Activated naive CD4-positive, alpha-beta T cell treated with anti-CD3 and anti-CD28 coated beads for 36 hours (primary cell): Measurements from ENCODE around the gene FIBP. TPM values are rescaled to one million over a fixed set of nuclear protein-coding genes. Genes with fewer than 3 reads are reported as not detected.
A peak's percentile ranks its signal among the peaks of the same experiment; 100 is the strongest.

Experiments
- CTCF ChIA-PET: fragments of 350-600 bp; sonication (Branson Sonifier 250); formaldehyde crosslinking; loops from one replicate; lab custom pipeline; 2021; ENCODE audit warnings: antibody characterized with exemption; lab: Charles Lee
- DNase-seq: peaks from one replicate; pipeline ENCODE4 v3.0.0-alpha.2; 2020
- H3K27ac Mint-ChIP-seq: one replicate; pipeline ENCODE4 v1.8.0; 2021; ENCODE audit warnings: mild to moderate bottlenecking, mixed read lengths
- H3K27me3 Mint-ChIP-seq: one replicate; pipeline ENCODE4 v1.8.0; 2021; ENCODE audit warnings: low read depth, mixed read lengths
- H3K36me3 Mint-ChIP-seq: one replicate; pipeline ENCODE4 v1.8.0; 2021; ENCODE audit warnings: low read depth, mixed read lengths
- H3K4me1 Mint-ChIP-seq: one replicate; pipeline ENCODE4 v1.8.0; 2021; ENCODE audit warnings: low read depth, mixed read lengths
- H3K4me3 Mint-ChIP-seq: one replicate; pipeline ENCODE4 v1.8.0; 2021; ENCODE audit warnings: mild to moderate bottlenecking, moderate library complexity, mixed read lengths
- H3K9me3 Mint-ChIP-seq: one replicate; pipeline ENCODE4 v1.8.0; 2021; ENCODE audit warnings: mixed read lengths
- intact Hi-C: fragments of 100-400 bp; cut with micrococcal nuclease; formaldehyde crosslinking; loops from one replicate; pipeline ENCODE4 v1.15.1; 2023
- total RNA-seq, 2 experiments: library from RNA; stranded (reverse); gene quantifications; one replicate each; pipeline ENCODE4 v1.2.3, GENCODE V29; 2021

FIBP gene
- total RNA-seq, 2 experiments from 2014 or later, result 83.1 to 86.6 TPM

DNA sequence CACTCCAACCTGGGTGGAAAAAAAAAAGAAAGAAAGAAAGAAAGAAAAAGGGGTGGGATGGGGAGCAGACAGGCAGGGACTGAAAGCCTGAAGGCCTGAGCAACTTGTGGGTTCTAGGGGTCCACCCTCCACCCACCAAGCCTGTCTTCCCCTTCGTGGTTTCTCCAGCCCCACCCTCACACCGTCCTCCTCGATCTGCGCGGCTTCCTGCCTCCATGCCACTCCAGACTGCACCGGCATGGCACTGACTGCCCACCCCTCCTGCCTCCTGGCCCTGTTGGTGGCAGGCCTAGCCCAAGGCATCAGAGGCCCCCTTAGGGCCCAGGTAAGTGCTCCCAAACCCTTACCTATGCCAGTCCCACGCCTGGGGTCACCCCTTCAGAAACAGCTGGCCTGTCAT, 8.7 kb downstream of the FIBP start, which contains the start of gene CTSW:
Gene CTSW, plus strand, starts transcription at position 221 of the 400 bp plus-strand sequence. Its CDS starts 18 bp downstream, at position 239.
- peaks cover 44% of the 10 kb centered on the region for H3K4me1 Mint-ChIP-seq
- intact Hi-C loops, result no loop called here
- peak within 1 kb of the TSS; percentile 12 for H3K27ac Mint-ChIP-seq
- H3K9me3 Mint-ChIP-seq, result no peaks in the 10 kb centered on the region
- H3K27me3 Mint-ChIP-seq, result no peaks in the 10 kb centered on the region
- peaks cover 8% of the 10 kb centered on the region for H3K36me3 Mint-ChIP-seq
- peak within 1 kb of the TSS; percentile 15 for H3K4me3 Mint-ChIP-seq
- CTCF ChIA-PET, result interaction anchor here (14.7 kb wide), 1 partner anchor 19 kb away, joined by 178 read pairs; the partner anchor contains the start of genes CFL1 and MUS81
- peak; percentile 42 for DNase-seq

DNA sequence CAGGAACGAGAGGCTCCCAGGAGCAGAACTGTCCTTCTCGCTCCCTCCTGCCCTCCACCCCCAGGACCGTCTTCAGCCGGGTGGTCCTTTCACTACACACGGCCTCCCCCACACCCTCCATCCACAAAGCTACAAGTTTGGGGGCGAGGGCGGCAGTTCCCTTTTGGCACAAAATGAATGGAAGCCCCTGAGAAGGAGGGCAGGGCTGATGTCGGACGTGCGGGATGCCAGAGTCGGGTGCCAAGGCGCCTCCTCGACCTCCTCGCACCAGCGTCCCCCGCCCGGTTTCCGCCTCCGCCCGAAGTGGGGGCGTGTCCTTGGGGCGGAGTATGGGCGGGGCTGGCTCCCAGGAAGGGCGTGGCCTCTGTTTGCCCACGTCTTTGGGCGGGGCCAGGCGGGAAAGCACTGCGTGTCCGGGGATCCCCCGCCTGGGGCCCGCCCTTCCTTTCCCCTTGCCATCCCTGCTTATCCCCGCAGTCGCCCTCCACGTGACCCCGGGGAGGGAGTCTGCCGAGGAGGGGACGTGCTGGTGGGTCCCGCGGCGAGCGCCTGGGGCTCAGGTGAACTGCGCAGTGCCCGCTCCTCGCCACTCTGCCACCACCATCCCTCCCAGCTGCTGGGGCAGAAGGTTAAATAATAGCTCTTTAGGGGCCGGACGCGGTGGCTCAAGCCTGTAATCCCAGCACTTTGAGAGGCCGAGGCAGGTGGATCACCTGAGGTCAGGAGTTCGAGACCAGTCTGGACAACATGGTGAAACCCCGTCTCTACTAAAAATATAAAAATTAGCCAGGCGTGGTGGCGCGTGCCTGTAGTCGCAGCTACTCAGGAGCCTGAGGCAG, 14.7 kb downstream of the FIBP start:
- no peaks in the 10 kb centered on the region for H3K9me3 Mint-ChIP-seq
- H3K4me1 Mint-ChIP-seq, result peaks cover 17% of the 10 kb centered on the region
- H3K36me3 Mint-ChIP-seq, result no peaks in the 10 kb centered on the region
- CTCF ChIA-PET, result interaction anchor here (0.8 to 1.7 kb wide), 7 partner anchors 10 to 57 kb away, joined by 3 to 31 read pairs (median 7); partner anchors contain the start of genes FIBP and MUS81
- peak overlapping the region; percentile 87 for H3K4me3 Mint-ChIP-seq
- H3K27me3 Mint-ChIP-seq, result no peaks in the 10 kb centered on the region
- H3K27ac Mint-ChIP-seq, result peak overlapping the region; percentile 82
- DNase-seq, result peak; percentile 98
- intact Hi-C loops, result loop anchor here (2.0 kb wide), 2 partner anchors 15 kb away; partner anchors contain the start of genes CFL1 and FIBP

DNA sequence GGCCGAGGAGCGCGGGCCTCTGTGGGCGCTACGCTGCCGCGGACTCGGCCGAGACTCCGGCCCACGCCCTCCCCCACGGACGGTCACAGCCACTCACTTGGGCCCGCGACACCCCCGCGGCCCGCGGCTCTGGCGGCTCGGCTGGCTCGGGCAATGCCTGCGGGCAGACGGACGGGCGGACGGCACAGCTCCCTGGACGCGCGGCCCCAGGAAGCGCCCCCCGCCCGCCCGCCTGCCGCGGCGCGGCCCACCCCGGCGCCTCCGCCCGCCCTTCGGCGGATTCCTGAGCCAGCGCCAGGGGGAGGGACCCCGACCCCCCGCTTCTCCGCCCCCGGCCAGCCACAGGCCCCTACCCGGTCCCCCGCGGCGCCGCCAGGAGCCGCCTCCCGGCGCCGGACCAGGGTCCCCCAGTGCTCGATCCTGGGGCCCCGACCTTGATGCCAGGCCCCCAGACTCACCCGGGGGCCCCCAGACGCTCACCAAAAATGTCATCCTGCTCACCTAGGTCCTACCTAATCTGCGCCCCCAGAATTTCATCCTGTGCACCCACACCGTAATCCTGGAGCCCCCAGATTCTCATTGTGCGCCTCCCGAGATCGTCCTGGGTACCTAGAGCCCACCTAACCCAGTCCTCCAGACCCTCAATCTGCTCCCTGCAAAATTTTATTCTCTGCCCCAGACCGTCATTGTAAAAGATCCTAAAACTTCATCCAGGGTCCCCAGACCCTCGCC, 15.5 kb downstream of the FIBP start, which contains the start of gene EFEMP2:
Gene EFEMP2, minus strand, starts transcription at position 215 of the 732 bp plus-strand sequence. CDS start 446 bp downstream, outside the sequence.
- intact Hi-C loops, result loop anchor here (2.0 kb wide), 2 partner anchors 14 to 16 kb away; partner anchors contain the start of genes CFL1 and FIBP
- peak within 1 kb of the TSS; percentile 87 for H3K4me3 Mint-ChIP-seq
- DNase-seq, result no peak
- peaks cover 15% of the 10 kb centered on the region for H3K4me1 Mint-ChIP-seq
- H3K9me3 Mint-ChIP-seq, result no peaks in the 10 kb centered on the region
- no peaks in the 10 kb centered on the region for H3K36me3 Mint-ChIP-seq
- H3K27me3 Mint-ChIP-seq, result no peaks in the 10 kb centered on the region
- CTCF ChIA-PET, result interaction anchor here (0.6 to 5.0 kb wide), 3 partner anchors 13 to 103 kb away, joined by 3 to 57 read pairs (median 22); partner anchors contain the start of genes FIBP and MUS81
- peak within 1 kb of the TSS; percentile 82 for H3K27ac Mint-ChIP-seq

DNA sequence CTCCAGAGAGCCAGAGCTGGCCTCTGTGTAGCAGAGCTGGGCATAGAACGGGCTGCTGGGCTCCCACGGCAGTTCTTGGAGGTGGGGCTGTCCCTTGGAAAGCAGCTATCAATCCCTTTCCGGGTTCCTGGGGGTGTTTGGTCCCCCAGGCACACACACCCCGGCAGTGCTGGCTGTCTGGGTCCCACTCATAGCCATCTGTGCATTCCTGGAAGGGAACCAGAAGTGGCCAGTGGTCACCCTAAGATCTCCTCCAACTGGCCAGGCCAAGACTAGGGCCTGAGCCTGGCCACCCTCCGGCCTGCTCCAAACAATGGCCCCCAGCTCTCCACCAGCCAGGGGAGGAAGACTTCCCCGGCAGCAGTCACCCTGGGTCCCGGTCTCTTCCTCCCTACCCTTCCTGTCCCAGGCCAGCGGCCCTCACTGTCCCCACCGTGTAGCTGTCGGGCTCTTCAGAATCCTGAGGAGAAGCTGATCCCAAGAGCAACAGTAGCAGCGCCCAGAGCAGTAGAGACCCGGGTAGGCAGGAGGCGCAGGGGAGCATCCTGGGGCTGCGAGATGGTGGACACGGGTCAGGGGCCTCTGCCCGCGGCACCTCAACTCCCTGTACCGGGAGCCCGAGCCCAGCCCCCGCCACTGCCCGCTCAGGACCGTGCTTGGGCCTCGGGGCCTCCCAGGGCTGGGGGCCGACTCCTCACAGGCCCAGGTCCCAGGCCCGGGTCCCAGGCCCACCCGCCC, 16.3 kb downstream of the FIBP start:
- intact Hi-C loops, result loop anchor here (2.0 kb wide), 2 partner anchors 13 to 17 kb away; partner anchors contain the start of genes CFL1 and FIBP
- Mint-ChIP-seq H3K27me3 (no peaks in the 10 kb centered on the region), H3K27ac (no peak overlapping the region), H3K36me3 (peaks cover 6% of the 10 kb centered on the region), H3K4me3 (peak overlapping the region; percentile 38), H3K9me3 (no peaks in the 10 kb centered on the region), H3K4me1 (peaks cover 15% of the 10 kb centered on the region)
- CTCF ChIA-PET, result interaction anchor here (0.6 to 5.0 kb wide), 7 partner anchors 9 to 439 kb away, joined by 3 to 57 read pairs (median 3); partner anchors contain the start of genes FIBP, KAT5 and MUS81
- DNase-seq, result no peak

DNA sequence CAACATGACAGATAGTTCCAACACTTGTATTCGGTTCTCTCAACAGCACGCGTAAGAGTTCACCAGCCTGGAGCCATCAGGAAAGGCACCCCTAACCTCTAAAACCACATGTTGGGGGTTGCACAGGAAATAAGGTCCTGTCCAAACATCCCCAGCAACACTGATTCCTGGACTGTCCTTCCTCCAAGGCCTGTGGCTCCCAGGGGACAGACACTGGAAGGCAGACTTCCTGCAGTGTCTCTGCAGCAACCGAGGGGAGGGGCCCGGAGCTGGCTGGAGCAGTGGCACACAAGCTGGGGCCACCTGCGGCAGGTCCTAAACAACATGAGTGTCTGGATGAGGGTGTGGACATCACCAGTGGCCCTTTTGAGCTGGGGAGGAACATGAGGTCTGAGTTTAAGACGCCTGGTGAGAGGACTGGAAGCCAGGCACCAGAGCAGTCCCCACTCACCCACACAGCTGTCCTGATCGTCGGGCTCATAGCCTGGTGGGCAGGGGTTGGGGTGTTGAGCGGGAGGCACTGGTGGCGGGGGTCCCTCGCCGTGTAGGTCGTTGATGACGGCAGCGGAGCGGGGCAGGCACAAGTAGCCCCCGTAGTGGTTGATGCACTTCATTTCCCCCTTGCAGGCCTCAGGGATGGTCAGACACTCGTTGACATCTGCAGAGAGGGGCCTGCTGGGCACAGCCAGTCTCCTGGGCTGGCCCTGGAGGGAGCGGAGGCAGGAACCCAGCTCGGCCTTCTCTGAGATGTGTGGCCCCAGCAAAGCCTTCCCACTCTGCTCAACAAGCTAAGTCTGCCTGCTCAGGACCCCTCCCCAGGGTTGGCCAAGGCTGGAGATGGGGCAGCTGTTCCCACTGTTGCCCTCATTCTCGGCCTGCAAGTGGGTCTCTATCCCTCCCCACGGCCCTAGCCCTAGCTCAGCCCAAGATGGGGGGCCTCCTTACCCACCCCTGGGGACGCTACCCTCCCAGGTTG, 17.3 kb downstream of the FIBP start:
- DNase-seq, result no peak
- Mint-ChIP-seq H3K4me3 (no peak overlapping the region), H3K36me3 (peaks cover 6% of the 10 kb centered on the region), H3K27me3 (no peaks in the 10 kb centered on the region), H3K9me3 (no peaks in the 10 kb centered on the region), H3K27ac (no peak overlapping the region), H3K4me1 (peaks cover 11% of the 10 kb centered on the region)
- CTCF ChIA-PET, result interaction anchor here (0.8 to 5.0 kb wide), 7 partner anchors 8 to 440 kb away, joined by 3 to 57 read pairs (median 3); partner anchors contain the start of genes CCDC85B, FIBP, KAT5 and MUS81
- intact Hi-C loops, result no loop called here

DNA sequence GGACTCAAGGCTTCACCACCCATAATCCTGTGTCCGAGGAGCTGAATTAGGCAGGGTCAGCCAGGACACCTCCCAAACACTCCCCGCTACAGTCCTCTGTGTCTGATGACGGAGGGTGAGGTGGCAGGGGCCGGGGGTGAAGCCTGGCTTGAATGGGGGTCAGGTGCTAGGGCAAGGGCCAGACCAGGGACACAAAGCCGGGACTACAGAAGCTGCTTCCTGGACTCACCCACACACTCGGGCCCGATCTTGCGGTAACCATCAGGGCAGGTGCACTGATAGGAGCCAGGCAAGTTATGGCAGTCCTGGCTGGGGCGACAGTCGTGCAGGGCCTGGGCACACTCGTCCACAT, 18.0 kb downstream of the FIBP start:
- intact Hi-C loops, result no loop called here
- H3K9me3 Mint-ChIP-seq, result no peaks in the 10 kb centered on the region
- CTCF ChIA-PET, result interaction anchor here (1.1 to 5.0 kb wide), 2 partner anchors 16 to 21 kb away, joined by 3 to 57 read pairs; partner anchors contain the start of genes CCDC85B and FIBP
- no peak overlapping the region for H3K27ac Mint-ChIP-seq
- no peak overlapping the region for H3K4me3 Mint-ChIP-seq
- DNase-seq, result no peak
- H3K36me3 Mint-ChIP-seq, result peaks cover 6% of the 10 kb centered on the region
- H3K27me3 Mint-ChIP-seq, result no peaks in the 10 kb centered on the region
- H3K4me1 Mint-ChIP-seq, result peaks cover 11% of the 10 kb centered on the region

DNA sequence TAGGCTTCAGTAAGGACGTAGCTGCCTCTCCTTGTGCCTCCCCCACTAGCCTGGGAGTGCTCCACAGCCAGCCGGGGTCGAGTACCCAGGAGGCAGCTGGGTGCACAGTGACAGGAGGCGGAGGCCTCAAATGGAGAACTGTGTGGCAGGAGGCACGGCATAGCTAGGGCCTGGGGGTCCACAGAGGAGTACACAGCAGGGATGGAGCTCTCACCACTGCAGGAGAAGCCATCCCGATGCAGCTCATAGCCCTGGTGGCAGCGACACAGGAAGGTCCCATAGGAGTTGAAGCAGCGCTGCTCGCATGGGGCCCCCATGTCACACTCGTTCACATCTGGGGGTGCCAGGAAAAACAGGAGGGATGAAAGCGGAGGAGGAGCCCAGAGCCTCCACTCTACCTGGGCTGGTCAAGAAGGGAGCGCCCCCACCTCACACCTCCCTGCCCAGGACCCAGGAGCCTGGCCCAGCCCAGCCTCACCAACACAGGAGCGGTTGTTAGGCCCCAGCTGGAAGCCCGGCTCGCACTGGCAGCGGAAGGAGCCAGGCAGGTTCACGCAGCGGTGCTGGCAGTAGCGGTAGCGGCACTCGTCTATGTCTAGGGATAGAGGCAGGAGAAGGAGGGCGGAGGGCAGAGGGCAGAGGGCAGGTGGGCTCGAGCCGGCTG, 18.5 kb downstream of the FIBP start:
- intact Hi-C loops, result no loop called here
- Mint-ChIP-seq H3K27ac (no peak overlapping the region), H3K4me1 (peaks cover 11% of the 10 kb centered on the region), H3K36me3 (peaks cover 10% of the 10 kb centered on the region), H3K27me3 (no peaks in the 10 kb centered on the region), H3K9me3 (no peaks in the 10 kb centered on the region), H3K4me3 (no peak overlapping the region)
- no peak for DNase-seq
- CTCF ChIA-PET, result interaction anchor here (5.0 kb wide), 1 partner anchor 17 kb away, joined by 57 read pairs; the partner anchor contains the start of gene FIBP

DNA sequence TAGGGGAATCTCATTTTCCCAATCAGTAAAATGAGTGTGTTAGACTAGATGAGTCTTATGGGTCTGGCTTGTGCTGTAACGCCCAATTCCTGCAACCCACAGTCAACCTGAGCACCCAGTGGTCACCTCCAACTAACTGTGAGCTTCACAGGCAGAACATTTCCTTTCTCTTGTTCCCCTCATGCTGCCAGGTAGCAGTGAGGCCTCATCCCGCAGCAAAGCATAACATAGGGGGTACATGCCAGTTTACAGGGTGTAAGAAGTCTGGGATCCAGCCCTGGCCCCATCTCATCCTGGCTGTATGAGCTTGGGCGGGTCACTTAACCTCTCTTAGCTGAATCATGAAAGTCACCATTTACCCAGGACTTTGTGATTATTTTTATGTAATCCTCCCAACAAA, 19.4 kb downstream of the FIBP start:
- CTCF ChIA-PET, result interaction anchor here (1.1 to 5.0 kb wide), 3 partner anchors 9 to 120 kb away, joined by 3 to 57 read pairs (median 8); partner anchors contain the start of genes FIBP and MUS81
- Mint-ChIP-seq H3K36me3 (peaks cover 10% of the 10 kb centered on the region), H3K4me1 (peaks cover 13% of the 10 kb centered on the region), H3K27me3 (no peaks in the 10 kb centered on the region), H3K9me3 (no peaks in the 10 kb centered on the region), H3K27ac (no peak overlapping the region), H3K4me3 (no peak overlapping the region)
- DNase-seq, result no peak
- intact Hi-C loops, result no loop called here

DNA sequence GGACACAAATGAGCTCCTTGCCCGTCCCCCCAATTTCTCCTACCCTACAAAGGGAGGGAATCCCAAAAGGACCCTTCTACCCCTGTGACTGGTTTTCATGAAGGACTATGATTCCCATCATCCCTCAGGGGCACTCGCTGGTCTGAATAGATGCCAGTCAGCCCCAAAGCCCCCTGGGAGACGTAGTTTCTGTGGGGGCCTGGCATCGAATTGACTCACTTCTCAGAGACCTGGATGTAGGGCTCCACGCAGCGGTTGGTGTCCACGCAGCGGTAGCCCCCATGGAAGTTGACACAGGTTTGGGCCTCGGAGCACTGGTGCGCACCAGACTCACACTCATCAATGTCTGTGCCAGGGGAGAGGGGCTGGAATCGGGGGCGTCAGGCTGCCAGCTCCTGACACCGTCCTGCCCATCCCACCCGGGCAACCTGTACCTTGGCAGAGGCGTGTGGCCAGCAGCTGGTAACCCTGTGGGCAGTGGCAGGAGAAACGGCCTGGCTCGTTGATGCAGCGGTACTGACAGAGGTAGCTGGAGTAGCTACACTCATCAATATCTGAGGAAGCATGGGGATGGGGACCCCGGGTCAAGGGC, 20.1 kb downstream of the FIBP start:
- Mint-ChIP-seq H3K9me3 (no peaks in the 10 kb centered on the region), H3K36me3 (peaks cover 14% of the 10 kb centered on the region), H3K27ac (no peak overlapping the region)

More for the DNA sequence above, 20.1 kb downstream of the FIBP start:
- peak; percentile 36 for DNase-seq
- no peaks in the 10 kb centered on the region for H3K27me3 Mint-ChIP-seq
- peaks cover 10% of the 10 kb centered on the region for H3K4me1 Mint-ChIP-seq
- H3K4me3 Mint-ChIP-seq, result no peak overlapping the region
- CTCF ChIA-PET, result interaction anchor here (1.1 to 5.0 kb wide), 3 partner anchors 8 to 120 kb away, joined by 3 to 57 read pairs (median 8); partner anchors contain the start of genes FIBP and MUS81
- intact Hi-C loops, result no loop called here
